ENCODE results near the gene SURF1.

- TF ChIP-seq CTCF (IDR thresholded peaks at IDR 0.05) (no peak), POLR2A (IDR thresholded peaks at IDR 0.05) (no peak)
These were observed 38.5 kb upstream of the SURF1 start for GRCh38 chr9:133394687-133395271.
